SK-MEL-5 (cell line): Measurements from ENCODE around the gene CCDC126. TPM values are rescaled to one million over a fixed set of nuclear protein-coding genes. Genes with fewer than 3 reads are reported as not detected.
"Not testable (repeated sequence)": the region's sequence is repeated elsewhere in the genome, so short reads cannot be mapped to it uniquely, and the experiment has no call there.

ENCODE experiments used
- DNase-seq: peaks from one replicate; pipeline ENCODE4 v3.0.0-alpha.2; 2016; ENCODE audit warnings: low read depth, low spot score
- in situ Hi-C: cut with HindIII; loops from 2 replicates; pipeline ENCODE4 v1.10.0; 2016; ENCODE audit warnings: low sequenced_read_pairs, high pct_unique_total_duplicates, low pct_unique_long_range_greater_than_20kb
- small RNA-seq, 2 experiments: library from RNA; depleted of rRNA; stranded (forward); fragments of <200 nt; gene quantifications; one replicate each; pipeline ENCODE3, GENCODE V24; 2014
- total RNA-seq: library from RNA; depleted of rRNA; stranded (reverse); fragments of >200 nt; shearing (Covaris generic); gene quantifications from 2 replicates; pipeline ENCODE4 v1.2.3, GENCODE V29; 2014; rRNA removed

Gene CCDC126
- total RNA-seq, 1 experiment from 2014 or later: 11.9 TPM

DNA sequence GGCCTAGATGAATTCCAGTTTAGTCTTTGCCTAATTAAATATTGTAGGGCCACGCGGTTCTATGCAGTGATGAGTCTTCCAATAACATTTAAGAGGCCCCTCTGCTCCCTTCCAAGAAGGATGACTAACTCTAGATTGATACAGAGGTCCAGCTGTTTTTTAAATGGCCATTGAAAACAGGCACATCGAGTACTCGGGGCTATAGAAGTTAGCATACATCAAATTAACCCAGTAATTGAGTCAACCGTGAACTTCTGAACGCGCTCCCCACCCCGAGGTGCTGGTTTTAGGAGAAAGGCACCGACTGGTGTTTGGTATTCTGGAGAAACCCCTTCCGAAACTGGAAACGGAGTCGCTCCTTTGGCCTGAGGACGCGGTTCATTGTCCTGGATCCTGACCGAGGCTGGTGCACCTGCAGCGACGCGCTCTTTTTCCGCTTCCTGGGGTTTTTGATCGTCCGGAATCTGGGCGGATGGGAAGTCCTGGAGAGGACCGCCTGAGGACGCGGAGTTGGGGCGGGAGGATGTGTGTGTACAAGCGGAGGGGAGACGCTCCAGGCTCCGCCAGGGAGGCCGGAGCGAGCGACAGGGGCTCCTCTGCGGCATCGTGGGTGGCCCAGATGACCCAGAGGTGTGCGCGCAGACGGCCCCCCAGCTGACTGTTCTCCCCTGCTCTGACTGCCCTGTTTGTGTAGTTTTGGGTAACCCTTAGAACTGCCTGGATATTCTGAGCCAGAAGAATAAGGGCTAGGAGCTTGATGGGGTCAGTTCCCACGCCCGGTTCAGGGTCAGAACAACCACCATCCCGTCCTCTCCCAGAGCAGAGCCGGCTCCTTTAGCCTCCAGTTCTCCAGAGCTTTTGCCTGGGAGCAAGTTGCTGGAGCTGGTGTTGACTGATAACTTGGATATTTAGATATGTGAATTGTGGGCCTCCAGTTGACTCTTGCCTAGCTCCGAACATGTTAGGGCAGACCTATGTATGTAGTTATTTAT is 83.5 kb downstream of the CCDC126 start:
- in situ Hi-C loops: no loop called here
- DNase-seq: no peak

DNA sequence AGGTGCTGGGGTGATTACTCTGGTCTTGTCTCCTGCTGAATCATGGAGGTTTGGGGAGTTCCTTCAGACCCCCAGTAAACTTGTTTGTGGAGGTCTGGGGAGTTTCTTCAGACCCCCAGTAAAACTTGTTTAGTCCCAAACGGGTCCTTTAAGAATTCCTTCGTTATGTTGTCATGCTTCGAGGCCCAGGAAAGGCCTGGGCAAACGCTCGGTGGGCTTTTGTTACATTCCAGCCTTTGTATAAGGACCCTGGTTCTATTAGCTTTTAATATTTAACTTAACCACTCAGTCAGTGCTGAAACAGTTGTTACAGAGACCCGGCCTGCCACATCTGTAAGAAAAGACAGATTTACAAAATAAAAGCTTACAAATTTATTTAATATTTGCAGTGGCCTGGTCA is 86.9 kb downstream of the CCDC126 start:
- DNase-seq, in situ Hi-C loops: not testable (repeated sequence)

DNA sequence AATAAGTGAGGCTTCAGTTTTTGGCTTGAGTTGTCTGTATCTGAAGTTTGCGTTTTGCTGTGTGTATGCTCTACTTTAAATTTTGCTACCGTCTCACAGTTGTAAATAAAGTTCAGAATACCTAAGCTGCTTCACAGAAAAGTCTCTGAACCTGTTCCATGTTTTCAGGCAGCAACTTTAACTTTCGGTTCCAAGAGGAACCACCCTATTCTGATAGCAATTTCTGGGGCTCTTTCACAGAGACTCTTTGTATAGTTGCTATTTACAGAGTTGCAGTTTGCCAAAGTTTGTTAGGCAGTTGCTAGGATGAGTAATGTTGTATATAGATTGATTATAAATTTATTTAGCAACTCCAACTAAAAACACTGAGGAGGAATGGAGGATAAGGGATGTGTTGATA is 88.5 kb downstream of the CCDC126 start:
- in situ Hi-C loops: no loop called here
- peak; percentile 39 for DNase-seq

DNA sequence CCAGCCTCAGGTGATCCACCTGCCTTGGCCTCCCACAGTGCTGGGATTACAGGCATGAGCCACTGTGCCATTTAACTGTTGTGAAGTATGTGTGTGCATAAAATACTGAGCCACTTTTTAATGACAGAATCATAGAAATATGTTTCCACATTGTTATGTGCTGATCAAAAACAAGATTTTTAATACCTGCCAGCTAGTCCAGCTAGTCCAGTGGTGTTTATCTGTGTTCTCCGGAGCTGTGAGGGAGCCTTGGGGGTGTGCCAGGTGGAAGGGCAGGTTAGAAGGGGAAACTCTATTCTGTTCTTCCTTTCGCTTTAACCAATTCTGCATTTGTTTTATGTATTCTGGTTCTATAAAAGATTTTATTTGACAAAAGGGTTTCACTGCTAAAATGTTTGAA is 89.8 kb downstream of the CCDC126 start:
- in situ Hi-C loops: no loop called here
- no peak for DNase-seq

DNA sequence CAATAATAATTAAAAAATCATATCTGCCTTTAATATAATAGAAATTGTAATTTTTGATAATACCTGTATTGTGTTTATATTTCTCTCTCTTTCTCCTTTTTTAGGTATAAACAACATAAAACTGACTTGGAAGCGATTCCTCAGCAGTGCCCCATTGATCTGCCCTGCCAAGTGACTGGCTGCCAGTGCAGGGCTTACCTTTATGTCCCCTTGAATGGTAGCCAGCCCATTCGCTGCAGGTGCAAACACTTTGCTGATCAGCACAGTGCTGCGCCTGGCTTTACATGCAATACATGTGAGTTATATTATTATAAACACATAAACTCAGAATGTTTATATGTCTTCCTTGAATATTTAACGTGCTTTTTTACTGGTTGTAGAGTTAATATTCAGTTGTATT is 92.0 kb downstream of the CCDC126 start:
- in situ Hi-C loops: no loop called here
- DNase-seq: no peak

DNA sequence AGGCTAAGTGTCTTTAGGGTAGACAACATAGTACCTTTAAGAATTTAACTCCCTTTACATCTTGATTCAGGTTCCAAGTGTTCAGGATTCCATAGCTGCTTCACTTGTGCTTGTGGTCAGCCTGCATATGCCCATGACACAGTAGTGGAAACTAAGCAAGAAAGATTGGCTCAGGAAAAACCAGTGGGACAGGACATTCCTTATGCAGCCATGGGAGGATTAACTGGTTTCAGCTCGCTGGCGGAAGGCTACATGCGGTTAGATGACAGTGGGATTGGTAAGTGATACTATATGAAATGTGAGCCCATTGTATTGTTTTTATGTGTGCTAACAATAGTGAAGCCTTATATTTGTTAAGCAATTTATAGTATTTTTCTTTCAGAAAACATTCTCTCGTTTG is 94.1 kb downstream of the CCDC126 start:
- no peak for DNase-seq
- in situ Hi-C loops: no loop called here

DNA sequence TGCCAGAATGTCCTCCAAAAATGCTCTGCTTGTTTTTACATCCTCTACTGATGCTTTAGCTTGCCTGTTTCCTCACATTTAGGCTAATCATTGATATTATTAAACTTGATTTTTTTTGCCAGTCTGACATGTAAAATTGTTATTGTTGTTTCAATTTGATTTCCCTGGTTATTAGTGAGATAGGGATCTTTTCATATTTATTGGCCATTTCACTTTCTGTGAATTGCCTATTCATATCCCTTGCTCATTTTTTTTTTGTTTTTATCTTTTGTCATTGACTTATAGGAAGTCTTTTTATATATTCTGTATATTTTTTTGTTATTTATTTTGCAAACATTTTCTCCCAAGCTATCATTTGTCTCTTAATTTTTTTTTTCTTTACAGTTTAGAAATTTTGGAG is 96.0 kb downstream of the CCDC126 start:
- in situ Hi-C loops: no loop called here
- DNase-seq: no peak

Small RNAs within 50 kb of the gene (small RNA-seq; reads per million reads assigned to genes)
- gene AC006026.2: 0 reads per million in 2 experiments

Other genes starting within 250 kb of the CCDC126 start
- gene IGF2BP3, start 126.9 kb upstream of the CCDC126 start, total RNA-seq: 69.0 and 85.6 TPM in 2 replicates
- 0.37 TPM in 1 of 2 replicates, not detected in the other for gene TRA2A, start 65.4 kb upstream of the CCDC126 start, total RNA-seq
- 0.50 and 0.51 TPM in 2 replicates for gene FAM221A, start 82.8 kb downstream of the CCDC126 start, total RNA-seq
- gene STK31, start 112.8 kb downstream of the CCDC126 start, total RNA-seq: 0.88 TPM in 1 of 2 replicates, not detected in the other